GM23338 (cell line): ENCODE results near the gene HSD11B2. TPM values are rescaled to one million over a fixed set of nuclear protein-coding genes. Genes with fewer than 3 reads are reported as not detected.
A peak's percentile ranks its signal among the peaks of the same experiment; 100 is the strongest.

Experiments
- ATAC-seq: fragments of 200-7000 bp; cut with Tn5 transposase; 3 replicates; pipeline ENCODE4 v1.9.1; 2020
- DNase-seq: peaks from one replicate; pipeline ENCODE4 v3.0.0-alpha.2; 2015; ENCODE audit warnings: low spot score
- H2AFZ ChIP-seq: fragments of 200-600 bp; sonication (generic); 2 replicates; pipeline ENCODE4 v1.8.0; 2016; ENCODE audit warnings: antibody characterized with exemption, mild to moderate bottlenecking, moderate library complexity
- H3F3A ChIP-seq: fragments of 200-600 bp; sonication (generic); replicated peaks from 2 replicates; pipeline ENCODE4 v1.8.0; 2017; ENCODE audit warnings: antibody characterized with exemption, mixed run types, low read depth
- H3K27ac ChIP-seq: fragments of 200-600 bp; sonication (generic); 2 replicates; pipeline ENCODE4 v1.6.1; 2016; ENCODE audit warnings: low read depth
- H3K27me3 ChIP-seq: fragments of 200-600 bp; sonication (generic); 2 replicates; pipeline ENCODE4 v1.8.0; 2016; ENCODE audit warnings: mild to moderate bottlenecking, mixed run types, moderate library complexity; ENCODE audit not compliant: insufficient read depth
- H3K36me3 ChIP-seq: fragments of 200-600 bp; sonication (generic); 2 replicates; pipeline ENCODE4 v1.8.0; 2016; ENCODE audit warnings: mild to moderate bottlenecking; ENCODE audit not compliant: insufficient read depth
- H3K4me1 ChIP-seq: fragments of 200-600 bp; sonication (generic); 2 replicates; pipeline ENCODE4 v1.8.0; 2016; ENCODE audit warnings: mild to moderate bottlenecking, moderate library complexity; ENCODE audit not compliant: insufficient read depth
- H3K4me2 ChIP-seq: fragments of 200-600 bp; sonication (generic); 2 replicates; pipeline ENCODE4 v1.7.1; 2017; ENCODE audit warnings: mixed run types
- H3K4me3 ChIP-seq: fragments of 200-600 bp; sonication (generic); 2 replicates; pipeline ENCODE4 v1.6.1; 2016; ENCODE audit warnings: mixed run types
- H3K79me2 ChIP-seq: fragments of 200-600 bp; sonication (generic); replicated peaks from 2 replicates; pipeline ENCODE4 v1.8.0; 2017; ENCODE audit warnings: mild to moderate bottlenecking; ENCODE audit not compliant: insufficient read depth
- H3K9me2 ChIP-seq: fragments of 200-600 bp; sonication (generic); 2 replicates; pipeline ENCODE4 v1.8.0; 2017; ENCODE audit not compliant: insufficient read depth
- H4K20me1 ChIP-seq: fragments of 200-600 bp; sonication (generic); replicated peaks from 2 replicates; pipeline ENCODE4 v1.8.0; 2017; ENCODE audit warnings: mild to moderate bottlenecking; ENCODE audit not compliant: insufficient read depth
- H3K27ac Mint-ChIP-seq: 2 replicates; pipeline ENCODE4 v1.8.0; 2020; ENCODE audit warnings: inconsistent platforms, mild to moderate bottlenecking, moderate library complexity, mixed read lengths
- H3K27me3 Mint-ChIP-seq: 3 replicates; pipeline ENCODE4 v1.8.0; 2022; ENCODE audit warnings: low read depth, mild to moderate bottlenecking, moderate library complexity, mixed read lengths, inconsistent platforms; ENCODE audit not compliant: insufficient read depth, poor library complexity
- H3K36me3 Mint-ChIP-seq: 3 replicates; pipeline ENCODE4 v1.8.0; 2021; ENCODE audit warnings: low read depth, mild to moderate bottlenecking, inconsistent platforms, moderate library complexity, mixed read lengths
- H3K4me1 Mint-ChIP-seq: 3 replicates; pipeline ENCODE4 v1.8.0; 2020; ENCODE audit warnings: mild to moderate bottlenecking, inconsistent platforms, mixed read lengths
- H3K4me3 Mint-ChIP-seq: 3 replicates; pipeline ENCODE4 v1.8.0; 2021; ENCODE audit warnings: moderate library complexity, mild to moderate bottlenecking, inconsistent platforms, mixed read lengths
- H3K9me3 Mint-ChIP-seq: 3 replicates; pipeline ENCODE4 v1.8.0; 2020; ENCODE audit warnings: moderate library complexity, mild to moderate bottlenecking, inconsistent platforms, mixed read lengths
- EZH2 ChIP-seq: fragments of 200-600 bp; sonication (generic); IDR thresholded peaks from one replicate; pipeline ENCODE4 v1.8.0; 2017; ENCODE audit warnings: antibody characterized with exemption, mild to moderate bottlenecking, low read depth; ENCODE audit not compliant: unreplicated experiment
- NANOG ChIP-seq: IDR thresholded peaks from 2 replicates; pipeline ENCODE4 v1.6.1; 2016; ENCODE audit warnings: antibody characterized with exemption, borderline replicate concordance
- POLR2AphosphoS5 ChIP-seq: IDR thresholded peaks from 2 replicates; pipeline ENCODE4 v1.6.1; 2016; ENCODE audit warnings: antibody characterized with exemption, low read depth
- STAT1 ChIP-seq: IDR thresholded peaks from one replicate; pipeline ENCODE4 v1.6.1; 2016; ENCODE audit warnings: antibody characterized with exemption; ENCODE audit not compliant: unreplicated experiment
- ZNF331 ChIP-seq: fragments of 250-450 bp; sonication (Bioruptor Pico); IDR thresholded peaks from 2 replicates; pipeline ENCODE4 v1.5.0; 2020; ENCODE audit warnings: low read depth, mild to moderate bottlenecking, moderate library complexity
- polyA plus RNA-seq: library from polyadenylated mRNA; unstranded; fragments of >200 nt; fragmentation: Nextera tagmentation; extraction: Ambion mirVana; gene quantifications from 2 replicates; pipeline ENCODE4 v1.2.1, GENCODE V29; 2016
- total RNA-seq: library from RNA; depleted of rRNA; stranded (reverse); fragments of >200 nt; shearing (Covaris generic); gene quantifications from 2 replicates; pipeline ENCODE4 v1.2.3, GENCODE V29; 2014
- TF ChIP-seq, protein P1 (sequence below): IDR thresholded peaks from one replicate; pipeline ENCODE4 v1.6.1; 2018; ENCODE audit warnings: antibody characterized with exemption; ENCODE audit not compliant: unreplicated experiment
- TF ChIP-seq, protein P2 (sequence below): fragments of 250-450 bp; sonication (Bioruptor Pico); IDR thresholded peaks from 2 replicates; pipeline ENCODE4 v1.5.0; 2020; ENCODE audit warnings: mild to moderate bottlenecking, moderate library complexity
- TF ChIP-seq, protein P3 (sequence below), 2 experiments: fragments of 200-600 bp in 1 of 2; sonication (generic) in 1 of 2; conservative IDR thresholded peaks; 2 replicates each; pipeline versions ENCODE4 v1.5.1 to v1.6.1; 2016 to 2017; ENCODE audit warnings: antibody characterized with exemption in 2 of 2, low read depth in 2 of 2, mild to moderate bottlenecking in 2 of 2, moderate library complexity in 1 of 2

The HSD11B2 gene
- total and polyA plus RNA-seq, 2 experiments from 2014 or later: 14.8 to 23.0 TPM

DNA sequence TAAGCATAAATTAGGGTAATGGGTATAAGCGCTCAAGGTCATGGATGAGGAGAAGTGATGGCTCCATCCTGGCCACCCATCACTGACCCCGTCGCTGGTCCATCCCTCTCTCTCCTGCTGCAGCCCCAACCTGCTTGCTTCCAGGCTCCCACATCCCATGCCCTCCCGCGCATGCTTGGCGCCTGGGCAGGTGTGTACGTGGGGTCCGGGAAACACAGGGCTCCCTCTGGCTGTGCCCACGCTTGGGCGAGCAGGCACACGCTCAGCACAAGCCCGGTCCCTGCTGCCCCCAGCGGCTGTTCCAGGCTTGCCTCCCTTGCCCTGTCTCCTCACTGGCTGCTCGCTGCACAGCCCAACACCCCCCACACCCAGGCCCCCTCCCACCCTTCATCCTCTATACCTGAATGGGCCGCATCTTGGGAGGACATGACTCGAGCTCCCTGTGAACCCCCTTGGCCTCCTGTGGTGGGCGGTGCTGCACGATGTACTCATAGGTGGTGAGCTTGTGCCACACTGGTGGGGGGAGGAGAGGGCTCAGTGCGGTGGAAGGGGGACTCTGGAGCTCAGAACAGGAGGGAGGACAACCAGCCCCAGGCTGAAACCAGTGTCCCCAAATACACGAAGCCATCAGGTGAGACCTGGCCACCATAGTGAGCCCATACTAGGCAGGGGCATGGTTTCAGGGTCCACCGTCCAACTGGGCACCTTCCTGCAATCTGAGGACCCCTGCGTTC is 32.9 kb upstream of the HSD11B2 start:
- no peak overlapping the region for H3K27ac Mint-ChIP-seq
- H3K9me3 Mint-ChIP-seq: no peaks in the 10 kb centered on the region
- Histone ChIP-seq H3K4me3 (no peak overlapping the region), H3K27me3 (peaks cover 34% of the 10 kb centered on the region), H3K79me2 (no peaks in the 10 kb centered on the region), H3K9me2 (no peaks in the 10 kb centered on the region), H4K20me1 (no peaks in the 10 kb centered on the region), H3K36me3 (no peaks in the 10 kb centered on the region), H3K27ac (no peak overlapping the region), H3K4me1 (peaks cover 29% of the 10 kb centered on the region), H3F3A (0 out of 2 replicates have a peak, but pooled peaks cover 10% of the 10 kb centered on the region), H2AFZ (no peak overlapping the region), H3K4me2 (no peak overlapping the region)
- ATAC-seq (no peak), DNase-seq (no peak)
- no peak overlapping the region for H3K4me3 Mint-ChIP-seq
- peaks cover 21% of the 10 kb centered on the region for H3K4me1 Mint-ChIP-seq
- no peaks in the 10 kb centered on the region; the same call in 2 of the 3 replicates for H3K36me3 Mint-ChIP-seq
- peaks cover 41% of the 10 kb centered on the region for H3K27me3 Mint-ChIP-seq
- TF ChIP-seq, protein P1, sequence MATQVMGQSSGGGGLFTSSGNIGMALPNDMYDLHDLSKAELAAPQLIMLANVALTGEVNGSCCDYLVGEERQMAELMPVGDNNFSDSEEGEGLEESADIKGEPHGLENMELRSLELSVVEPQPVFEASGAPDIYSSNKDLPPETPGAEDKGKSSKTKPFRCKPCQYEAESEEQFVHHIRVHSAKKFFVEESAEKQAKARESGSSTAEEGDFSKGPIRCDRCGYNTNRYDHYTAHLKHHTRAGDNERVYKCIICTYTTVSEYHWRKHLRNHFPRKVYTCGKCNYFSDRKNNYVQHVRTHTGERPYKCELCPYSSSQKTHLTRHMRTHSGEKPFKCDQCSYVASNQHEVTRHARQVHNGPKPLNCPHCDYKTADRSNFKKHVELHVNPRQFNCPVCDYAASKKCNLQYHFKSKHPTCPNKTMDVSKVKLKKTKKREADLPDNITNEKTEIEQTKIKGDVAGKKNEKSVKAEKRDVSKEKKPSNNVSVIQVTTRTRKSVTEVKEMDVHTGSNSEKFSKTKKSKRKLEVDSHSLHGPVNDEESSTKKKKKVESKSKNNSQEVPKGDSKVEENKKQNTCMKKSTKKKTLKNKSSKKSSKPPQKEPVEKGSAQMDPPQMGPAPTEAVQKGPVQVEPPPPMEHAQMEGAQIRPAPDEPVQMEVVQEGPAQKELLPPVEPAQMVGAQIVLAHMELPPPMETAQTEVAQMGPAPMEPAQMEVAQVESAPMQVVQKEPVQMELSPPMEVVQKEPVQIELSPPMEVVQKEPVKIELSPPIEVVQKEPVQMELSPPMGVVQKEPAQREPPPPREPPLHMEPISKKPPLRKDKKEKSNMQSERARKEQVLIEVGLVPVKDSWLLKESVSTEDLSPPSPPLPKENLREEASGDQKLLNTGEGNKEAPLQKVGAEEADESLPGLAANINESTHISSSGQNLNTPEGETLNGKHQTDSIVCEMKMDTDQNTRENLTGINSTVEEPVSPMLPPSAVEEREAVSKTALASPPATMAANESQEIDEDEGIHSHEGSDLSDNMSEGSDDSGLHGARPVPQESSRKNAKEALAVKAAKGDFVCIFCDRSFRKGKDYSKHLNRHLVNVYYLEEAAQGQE: no peak
- TF ChIP-seq POLR2AphosphoS5 (no peak), STAT1 (no peak), EZH2 (no peak), NANOG (no peak), ZNF331 (no peak)
- TF ChIP-seq, protein P2, sequence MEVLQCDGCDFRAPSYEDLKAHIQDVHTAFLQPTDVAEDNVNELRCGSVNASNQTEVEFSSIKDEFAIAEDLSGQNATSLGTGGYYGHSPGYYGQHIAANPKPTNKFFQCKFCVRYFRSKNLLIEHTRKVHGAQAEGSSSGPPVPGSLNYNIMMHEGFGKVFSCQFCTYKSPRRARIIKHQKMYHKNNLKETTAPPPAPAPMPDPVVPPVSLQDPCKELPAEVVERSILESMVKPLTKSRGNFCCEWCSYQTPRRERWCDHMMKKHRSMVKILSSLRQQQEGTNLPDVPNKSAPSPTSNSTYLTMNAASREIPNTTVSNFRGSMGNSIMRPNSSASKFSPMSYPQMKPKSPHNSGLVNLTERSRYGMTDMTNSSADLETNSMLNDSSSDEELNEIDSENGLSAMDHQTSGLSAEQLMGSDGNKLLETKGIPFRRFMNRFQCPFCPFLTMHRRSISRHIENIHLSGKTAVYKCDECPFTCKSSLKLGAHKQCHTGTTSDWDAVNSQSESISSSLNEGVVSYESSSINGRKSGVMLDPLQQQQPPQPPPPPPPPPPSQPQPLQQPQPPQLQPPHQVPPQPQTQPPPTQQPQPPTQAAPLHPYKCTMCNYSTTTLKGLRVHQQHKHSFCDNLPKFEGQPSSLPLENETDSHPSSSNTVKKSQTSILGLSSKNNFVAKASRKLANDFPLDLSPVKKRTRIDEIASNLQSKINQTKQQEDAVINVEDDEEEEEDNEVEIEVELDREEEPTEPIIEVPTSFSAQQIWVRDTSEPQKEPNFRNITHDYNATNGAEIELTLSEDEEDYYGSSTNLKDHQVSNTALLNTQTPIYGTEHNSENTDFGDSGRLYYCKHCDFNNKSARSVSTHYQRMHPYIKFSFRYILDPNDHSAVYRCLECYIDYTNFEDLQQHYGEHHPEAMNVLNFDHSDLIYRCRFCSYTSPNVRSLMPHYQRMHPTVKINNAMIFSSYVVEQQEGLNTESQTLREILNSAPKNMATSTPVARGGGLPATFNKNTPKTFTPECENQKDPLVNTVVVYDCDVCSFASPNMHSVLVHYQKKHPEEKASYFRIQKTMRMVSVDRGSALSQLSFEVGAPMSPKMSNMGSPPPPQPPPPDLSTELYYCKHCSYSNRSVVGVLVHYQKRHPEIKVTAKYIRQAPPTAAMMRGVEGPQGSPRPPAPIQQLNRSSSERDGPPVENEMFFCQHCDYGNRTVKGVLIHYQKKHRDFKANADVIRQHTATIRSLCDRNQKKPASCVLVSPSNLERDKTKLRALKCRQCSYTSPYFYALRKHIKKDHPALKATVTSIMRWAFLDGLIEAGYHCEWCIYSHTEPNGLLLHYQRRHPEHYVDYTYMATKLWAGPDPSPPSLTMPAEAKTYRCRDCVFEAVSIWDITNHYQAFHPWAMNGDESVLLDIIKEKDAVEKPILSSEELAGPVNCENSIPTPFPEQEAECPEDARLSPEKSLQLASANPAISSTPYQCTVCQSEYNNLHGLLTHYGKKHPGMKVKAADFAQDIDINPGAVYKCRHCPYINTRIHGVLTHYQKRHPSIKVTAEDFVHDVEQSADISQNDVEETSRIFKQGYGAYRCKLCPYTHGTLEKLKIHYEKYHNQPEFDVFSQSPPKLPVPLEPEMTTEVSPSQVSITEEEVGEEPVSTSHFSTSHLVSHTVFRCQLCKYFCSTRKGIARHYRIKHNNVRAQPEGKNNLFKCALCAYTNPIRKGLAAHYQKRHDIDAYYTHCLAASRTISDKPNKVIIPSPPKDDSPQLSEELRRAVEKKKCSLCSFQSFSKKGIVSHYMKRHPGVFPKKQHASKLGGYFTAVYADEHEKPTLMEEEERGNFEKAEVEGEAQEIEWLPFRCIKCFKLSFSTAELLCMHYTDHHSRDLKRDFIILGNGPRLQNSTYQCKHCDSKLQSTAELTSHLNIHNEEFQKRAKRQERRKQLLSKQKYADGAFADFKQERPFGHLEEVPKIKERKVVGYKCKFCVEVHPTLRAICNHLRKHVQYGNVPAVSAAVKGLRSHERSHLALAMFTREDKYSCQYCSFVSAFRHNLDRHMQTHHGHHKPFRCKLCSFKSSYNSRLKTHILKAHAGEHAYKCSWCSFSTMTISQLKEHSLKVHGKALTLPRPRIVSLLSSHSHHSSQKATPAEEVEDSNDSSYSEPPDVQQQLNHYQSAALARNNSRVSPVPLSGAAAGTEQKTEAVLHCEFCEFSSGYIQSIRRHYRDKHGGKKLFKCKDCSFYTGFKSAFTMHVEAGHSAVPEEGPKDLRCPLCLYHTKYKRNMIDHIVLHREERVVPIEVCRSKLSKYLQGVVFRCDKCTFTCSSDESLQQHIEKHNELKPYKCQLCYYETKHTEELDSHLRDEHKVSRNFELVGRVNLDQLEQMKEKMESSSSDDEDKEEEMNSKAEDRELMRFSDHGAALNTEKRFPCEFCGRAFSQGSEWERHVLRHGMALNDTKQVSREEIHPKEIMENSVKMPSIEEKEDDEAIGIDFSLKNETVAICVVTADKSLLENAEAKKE: no peak
- TF ChIP-seq, protein P3, sequence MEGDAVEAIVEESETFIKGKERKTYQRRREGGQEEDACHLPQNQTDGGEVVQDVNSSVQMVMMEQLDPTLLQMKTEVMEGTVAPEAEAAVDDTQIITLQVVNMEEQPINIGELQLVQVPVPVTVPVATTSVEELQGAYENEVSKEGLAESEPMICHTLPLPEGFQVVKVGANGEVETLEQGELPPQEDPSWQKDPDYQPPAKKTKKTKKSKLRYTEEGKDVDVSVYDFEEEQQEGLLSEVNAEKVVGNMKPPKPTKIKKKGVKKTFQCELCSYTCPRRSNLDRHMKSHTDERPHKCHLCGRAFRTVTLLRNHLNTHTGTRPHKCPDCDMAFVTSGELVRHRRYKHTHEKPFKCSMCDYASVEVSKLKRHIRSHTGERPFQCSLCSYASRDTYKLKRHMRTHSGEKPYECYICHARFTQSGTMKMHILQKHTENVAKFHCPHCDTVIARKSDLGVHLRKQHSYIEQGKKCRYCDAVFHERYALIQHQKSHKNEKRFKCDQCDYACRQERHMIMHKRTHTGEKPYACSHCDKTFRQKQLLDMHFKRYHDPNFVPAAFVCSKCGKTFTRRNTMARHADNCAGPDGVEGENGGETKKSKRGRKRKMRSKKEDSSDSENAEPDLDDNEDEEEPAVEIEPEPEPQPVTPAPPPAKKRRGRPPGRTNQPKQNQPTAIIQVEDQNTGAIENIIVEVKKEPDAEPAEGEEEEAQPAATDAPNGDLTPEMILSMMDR (conservative IDR thresholded peaks at IDR 0.05; ENCODE audit: low read depth in 2 of 2): peak in 1 of 2 experiments; percentile 29; a peak in 2 of 4 replicates
